ENCODE data around the gene DEFB131B. TPM values are rescaled to one million over a fixed set of nuclear protein-coding genes. Genes with fewer than 3 reads are reported as not detected.
A peak's percentile ranks its signal among the peaks of the same experiment; 100 is the strongest.
"Not testable (repeated sequence)": the region's sequence is repeated elsewhere in the genome, so short reads cannot be mapped to it uniquely, and the experiment has no call there.

DEFB131B gene
- polyA plus RNA-seq, 3 donors: not detected

DNA sequence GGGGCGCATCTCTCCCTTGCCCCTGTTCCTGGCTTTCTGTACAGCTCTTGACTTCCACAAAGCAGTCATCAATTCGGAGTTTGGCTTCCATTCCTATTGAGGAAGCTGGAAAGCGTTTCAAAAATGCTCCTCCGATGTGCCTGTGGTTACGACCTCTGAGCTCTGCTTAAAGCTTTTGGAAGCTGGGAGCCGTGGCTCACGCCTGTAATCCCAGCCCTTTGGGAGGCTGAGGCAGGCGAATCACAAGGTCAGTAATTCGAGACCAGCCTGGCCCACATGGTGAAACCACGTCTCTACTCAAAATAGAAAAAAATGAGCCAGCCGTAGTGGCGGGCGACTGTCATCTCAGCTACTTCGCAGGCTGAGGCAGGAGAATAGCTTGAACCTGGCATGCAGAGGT, 22.9 kb downstream of the DEFB131B start:
- 72 to 85% (median 77%) methylated on average over 14 of the region's 14 CpGs for WGBS, 3 donors
- H3K27ac ChIP-seq (ENCODE audit: low read depth, low read length): not testable (repeated sequence)

GRCh38 chr11:71908218-71908617, 30.0 kb downstream of the DEFB131B start:
- WGBS, 3 donors: 84 to 90% (median 85%) methylated on average over 9 of the region's 9 CpGs
- no peak overlapping the region for H3K27ac ChIP-seq (ENCODE audit: low read depth, low read length)

DNA sequence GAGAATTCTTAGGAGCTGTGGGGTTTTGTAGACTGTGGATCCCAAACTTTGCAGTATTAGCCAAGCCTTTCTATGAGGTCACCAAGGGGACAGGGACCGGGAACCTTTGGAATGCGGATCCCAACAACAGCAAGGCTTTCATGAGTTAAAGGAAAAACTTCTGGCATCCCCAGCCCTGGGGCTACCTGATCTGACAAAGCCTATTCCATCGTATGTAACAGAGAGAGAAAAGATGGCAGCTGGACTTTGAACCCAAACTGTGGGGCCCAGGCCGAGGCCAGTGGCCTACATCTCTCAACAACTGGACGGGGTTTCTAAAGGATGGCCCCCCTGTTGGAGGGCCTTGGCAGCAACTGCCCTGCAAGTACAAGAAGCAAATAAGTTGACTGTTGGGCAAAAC, 32.5 kb downstream of the DEFB131B start:
- H3K27ac ChIP-seq (ENCODE audit: low read depth, low read length): not testable (repeated sequence)
- WGBS, 3 donors: 75 to 93% (median 92%) methylated on average over 5 of the region's 5 CpGs

DNA sequence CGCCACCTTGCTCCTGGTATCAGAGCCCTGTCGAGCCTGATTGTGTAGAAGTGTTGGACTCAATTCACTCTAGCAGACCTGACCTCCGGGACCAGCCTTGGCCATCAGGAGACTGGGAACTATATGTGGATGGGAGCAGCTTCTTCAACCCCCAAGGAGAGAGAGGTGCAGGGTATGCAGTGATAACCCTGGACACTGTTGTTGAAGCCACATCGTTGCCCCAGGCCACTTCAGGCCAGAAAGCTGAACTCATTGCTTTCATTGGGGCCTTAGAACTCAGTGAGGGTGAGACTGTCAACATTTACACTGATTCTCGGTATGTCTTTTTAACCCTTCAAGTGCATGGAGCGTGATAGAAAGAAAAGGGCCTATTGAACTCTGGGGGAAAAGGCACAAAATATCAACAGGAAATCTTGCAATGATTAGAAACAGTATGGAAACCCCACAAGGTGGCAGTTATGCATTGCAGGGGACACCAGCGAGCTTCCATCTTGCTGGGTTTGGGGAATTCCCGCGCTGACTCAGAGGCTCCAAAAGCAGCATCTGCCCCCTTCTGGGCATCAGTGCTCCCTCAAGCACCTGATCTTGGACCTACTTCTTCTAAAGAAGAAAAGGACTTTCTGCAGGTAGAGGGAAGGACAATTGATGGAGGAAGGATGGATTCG, 33.2 kb downstream of the DEFB131B start:
- 84 to 85% (median 85%) methylated on average over 10 of the region's 10 CpGs for WGBS, 3 donors
- not testable (repeated sequence) for H3K27ac ChIP-seq (ENCODE audit: low read depth, low read length)

DNA sequence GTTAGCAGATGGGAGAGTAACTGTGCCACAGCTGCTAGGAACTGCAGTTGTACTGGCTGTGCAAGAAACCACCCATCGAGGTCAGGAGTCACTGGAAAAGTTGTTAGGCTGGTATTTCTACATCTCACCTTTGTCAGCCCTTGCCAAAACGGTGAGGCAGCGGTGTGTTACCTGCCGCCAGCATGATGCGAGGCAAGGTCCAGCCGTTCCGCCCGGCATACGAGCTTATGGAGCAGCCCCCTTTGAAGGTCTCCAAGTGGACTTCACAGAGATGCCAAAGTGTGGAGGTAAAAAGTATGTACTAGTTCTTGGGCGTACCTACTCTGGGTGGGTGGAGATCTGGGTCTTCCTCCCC, 33.7 kb downstream of the DEFB131B start:
- 75 to 94% (median 94%) methylated on average over 10 of the region's 10 CpGs for WGBS, 3 donors
- not testable (repeated sequence) for H3K27ac ChIP-seq (ENCODE audit: low read depth, low read length)

- 90 to 93% (median 92%) methylated on average over 5 of the region's 5 CpGs for WGBS, 3 donors
- H3K27ac ChIP-seq (ENCODE audit: low read depth, low read length): no peak overlapping the region
Measured at GRCh38 chr11:71913756-71914526, 35.7 kb downstream of the DEFB131B start.

- 92 to 97% (median 95%) methylated on average over 7 of the region's 7 CpGs for WGBS, 3 donors
- H3K27ac ChIP-seq (ENCODE audit: low read depth, low read length): no peak overlapping the region
Measured at GRCh38 chr11:71914617-71915189, 36.5 kb downstream of the DEFB131B start.

GRCh38 chr11:71917646-71918140, 39.4 kb downstream of the DEFB131B start:
- H3K27ac ChIP-seq (ENCODE audit: low read depth, low read length): no peak overlapping the region
- 92 to 94% (median 93%) methylated on average over 9 of the region's 9 CpGs for WGBS, 3 donors

GRCh38 chr11:71927820-71928736, 49.8 kb downstream of the DEFB131B start, which contains the start of gene XNDC1N:
XNDC1N (minus strand) TSS chr11:71928594; CDS start chr11:71923353, 5,241 bp downstream.
- H3K27ac ChIP-seq (ENCODE audit: low read depth, low read length): peak within 1 kb of the TSS; percentile 19
- 0% methylated on average over 40 of the region's 40 CpGs for whole genome bisulfite sequencing, 3 donors

DNA sequence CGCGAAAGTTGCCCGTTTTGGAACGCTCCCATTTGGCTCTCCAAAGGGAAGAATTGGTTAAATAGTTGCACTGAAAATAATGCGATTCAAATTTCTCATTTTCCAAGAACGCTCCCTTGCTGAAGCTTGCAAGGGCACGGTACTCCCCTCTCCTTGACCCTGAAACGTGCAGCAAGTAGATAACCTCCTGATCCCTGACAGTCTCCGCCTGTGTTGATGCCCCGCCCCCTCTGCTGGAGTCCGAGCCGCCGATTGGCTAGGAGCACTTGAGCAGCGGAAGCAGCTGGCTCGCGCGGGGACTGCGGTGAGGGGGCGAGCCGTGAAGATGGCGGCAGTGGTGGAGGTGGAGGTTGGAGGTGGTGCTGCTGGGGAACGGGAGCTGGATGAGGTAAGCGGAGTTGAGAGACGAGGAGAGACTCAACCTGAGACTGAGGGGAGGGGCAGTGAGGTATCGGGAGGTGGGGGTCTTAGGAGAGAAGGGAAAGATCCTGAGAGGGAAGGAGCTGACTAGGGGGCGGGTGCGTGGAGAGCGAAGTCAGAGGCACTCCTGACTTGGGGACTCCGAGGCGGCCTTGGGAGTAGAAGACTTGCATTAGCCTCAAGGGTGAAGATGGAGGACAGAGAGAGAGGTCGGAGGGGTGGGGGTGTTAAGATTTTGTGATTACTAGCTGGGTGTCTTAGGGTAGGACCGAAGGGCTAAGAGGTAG, 50.6 kb downstream of the DEFB131B start, which contains the start of gene RNF121:
Gene RNF121 (plus strand): TSS at position 310 of the 707 bp plus-strand sequence. CDS start 16 bp downstream, at position 326.
- peak within 1 kb of the TSS; percentile 19 for H3K27ac ChIP-seq (ENCODE audit: low read depth, low read length)
- 0 to 1% (median 0%) methylated on average over 32 of the region's 32 CpGs for WGBS, 3 donors

- no peak overlapping the region for H3K27ac ChIP-seq (ENCODE audit: low read depth, low read length)
Measured at GRCh38 chr11:71929491-71929890, 51.2 kb downstream of the DEFB131B start.

DNA sequence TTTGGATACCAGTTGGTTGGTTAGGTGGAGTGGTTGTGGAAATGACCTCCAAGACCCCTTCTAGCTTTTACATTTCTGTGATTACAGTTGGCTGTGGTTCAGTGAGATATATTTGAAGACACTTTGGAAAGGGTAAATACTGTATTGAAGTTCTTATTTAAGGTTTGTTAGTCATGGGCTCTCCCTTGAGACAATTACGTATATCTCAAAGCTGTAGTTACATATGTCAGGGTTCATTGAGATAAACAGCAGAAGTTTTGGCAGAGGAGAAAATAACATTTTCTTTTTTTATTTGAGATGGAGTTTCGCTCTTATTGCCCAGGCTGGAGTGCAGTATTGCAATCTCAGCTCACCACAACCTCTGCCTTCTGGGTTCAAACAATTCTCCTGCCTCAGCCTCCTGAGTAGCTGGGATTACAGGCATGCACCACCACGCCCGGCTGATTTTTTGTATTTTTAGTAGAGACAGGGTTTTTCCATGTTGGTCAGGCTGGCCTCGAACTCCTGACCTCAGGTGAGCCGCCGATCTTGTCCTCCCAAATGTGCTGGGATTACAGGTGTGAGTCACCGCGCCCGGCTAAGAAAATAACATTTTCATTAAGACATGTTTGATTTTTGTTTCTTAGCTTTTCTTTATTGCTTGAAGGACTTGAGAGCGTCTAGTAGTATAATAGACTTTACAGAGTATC, 52.4 kb downstream of the DEFB131B start:
- 70 to 74% (median 73%) methylated on average over 11 of the region's 11 CpGs for WGBS, 3 donors
- no peak overlapping the region for H3K27ac ChIP-seq (ENCODE audit: low read depth, low read length)

More at GRCh38 chr11:71929491-71929890, 51.2 kb downstream of the DEFB131B start:
- WGBS, 3 donors: 5 to 10% (median 6%) methylated on average over 6 of the region's 6 CpGs

GRCh38 chr11:71931245-71931602, 53.0 kb downstream of the DEFB131B start:
- 65 to 75% (median 67%) methylated on average over 2 of the region's 2 CpGs for WGBS, 3 donors
- H3K27ac ChIP-seq (ENCODE audit: low read depth, low read length): no peak overlapping the region

GRCh38 chr11:71933141-71933933, 55.1 kb downstream of the DEFB131B start:
- WGBS, 3 donors: 86 to 90% (median 89%) methylated on average over 4 of the region's 4 CpGs

More at GRCh38 chr11:71933141-71933933, 55.1 kb downstream of the DEFB131B start:
- no peak overlapping the region for H3K27ac ChIP-seq (ENCODE audit: low read depth, low read length)
